Activated T-cell treated with anti-CD3 and anti-CD28 coated beads, Interleukin-2, amount 50 U/mL, for 1 hour (primary cell): ENCODE measurements around the gene ANXA6.

Experiments
- DNase-seq: peaks from one replicate; pipeline ENCODE4 v3.0.0-alpha.2; 2020

The ANXA6 gene

DNA sequence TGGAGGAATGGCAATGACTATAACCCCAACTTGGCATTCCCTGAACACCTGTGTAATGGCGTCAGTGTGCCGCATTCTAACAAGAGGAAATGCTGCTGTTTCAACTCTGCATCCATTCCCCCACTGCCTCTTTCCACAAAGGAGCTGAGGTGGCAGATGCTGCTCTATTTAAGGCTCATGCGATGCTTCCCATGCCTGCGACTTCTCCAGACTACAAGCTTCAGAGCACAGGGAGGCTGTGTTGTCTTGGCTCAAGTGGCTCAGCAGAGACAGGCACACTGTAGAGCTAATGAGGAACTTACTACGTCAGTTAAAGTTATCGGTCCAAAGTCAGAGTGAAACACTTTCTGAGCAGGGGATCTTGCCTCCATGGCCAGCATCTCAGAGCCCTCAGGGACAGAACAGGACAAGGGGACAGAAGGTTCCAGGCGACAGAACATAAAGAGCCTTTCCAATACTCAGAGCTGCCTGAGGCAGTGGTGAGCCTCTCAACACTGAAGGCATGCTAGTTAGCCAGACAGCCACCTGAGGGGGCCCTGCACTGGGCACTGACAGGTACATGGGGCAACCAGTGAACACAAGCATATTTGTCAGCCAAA is 98.6 kb downstream of the ANXA6 start:
- DNase-seq = no peak

DNA sequence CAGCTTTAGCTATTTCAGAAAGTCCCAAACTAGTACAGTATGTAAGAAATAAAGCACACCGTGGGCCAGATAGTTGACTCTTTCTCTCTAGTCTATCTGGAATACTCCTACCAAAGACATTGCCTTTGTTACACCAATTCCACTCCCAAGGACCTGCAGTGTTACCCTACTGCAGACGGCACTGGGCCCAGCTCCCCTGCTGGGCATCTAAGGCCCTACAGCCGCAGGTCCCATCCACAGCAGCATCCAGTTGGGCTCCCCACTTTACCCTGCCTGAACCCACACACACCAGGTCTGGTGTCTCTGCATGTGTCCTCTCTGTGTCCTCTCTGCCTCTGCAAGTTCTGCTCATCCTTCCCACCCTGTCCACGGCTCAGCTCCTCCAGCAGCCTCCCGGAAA is 99.3 kb downstream of the ANXA6 start:
- no peak for DNase-seq

DNA sequence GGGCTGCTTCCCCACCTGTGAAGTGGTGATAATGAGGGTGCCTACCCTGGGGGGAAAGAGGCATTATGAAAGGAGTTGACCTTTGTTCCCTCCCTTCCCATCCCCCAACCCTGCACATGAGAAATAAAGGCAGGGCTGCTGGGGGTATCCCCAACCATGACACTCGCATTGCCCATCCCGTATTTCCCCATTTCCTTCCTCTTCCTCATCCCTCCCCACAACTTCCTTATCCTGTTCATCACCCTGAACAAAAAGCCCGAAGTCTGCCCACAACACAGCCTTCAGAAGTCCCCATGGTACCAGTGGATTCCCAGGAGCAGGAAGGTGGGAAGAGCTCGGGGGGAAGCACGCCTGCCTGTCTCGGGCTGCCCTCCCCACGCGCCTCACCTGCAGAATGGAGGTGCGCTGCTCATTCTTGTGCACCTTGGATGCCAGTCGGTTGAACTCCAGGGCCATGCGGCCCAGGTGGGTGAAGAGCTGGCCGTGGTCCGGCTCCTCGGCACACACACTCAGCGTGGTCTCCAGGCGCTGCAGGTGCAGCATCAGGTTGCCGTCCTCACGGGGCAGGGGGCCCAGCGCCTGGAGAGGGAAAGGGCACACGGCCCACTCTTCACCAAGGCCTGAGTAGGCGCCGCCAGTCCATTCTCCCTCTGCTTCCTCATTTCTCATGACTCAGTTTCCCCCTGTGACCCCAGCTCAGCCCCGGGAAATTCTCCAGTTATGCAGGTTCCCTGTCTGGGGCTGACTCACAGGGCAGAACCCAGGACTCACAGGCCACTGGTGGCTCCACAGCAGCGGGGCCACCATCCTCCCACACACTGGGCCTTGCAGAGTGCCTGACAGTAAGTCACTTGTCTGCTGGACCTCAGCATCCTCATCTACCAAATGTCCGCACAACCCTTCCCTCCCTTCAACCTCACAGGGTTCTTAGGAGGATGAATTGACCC is 100.9 kb downstream of the ANXA6 start:
- DNase-seq = no peak

DNA sequence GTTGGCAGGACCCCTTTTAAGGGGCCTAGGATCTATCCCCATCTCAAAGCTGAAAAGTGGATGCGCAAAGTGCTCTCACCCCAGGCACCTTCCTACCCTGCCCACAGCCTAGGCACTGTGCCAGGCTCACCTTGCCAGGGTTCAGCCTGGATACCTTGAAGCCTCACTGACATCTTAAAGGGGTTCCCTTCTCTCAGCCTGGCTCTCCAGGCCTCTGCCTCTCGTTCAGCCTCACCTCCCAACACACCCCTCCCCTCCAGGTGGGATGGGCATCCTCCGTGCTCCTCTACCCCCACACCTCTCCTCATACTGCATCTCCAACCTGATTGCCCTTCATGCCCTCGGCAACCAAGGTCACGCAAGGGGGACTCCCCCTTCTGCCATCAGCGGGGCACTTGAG is 102.2 kb downstream of the ANXA6 start:
- DNase-seq = no peak

DNA sequence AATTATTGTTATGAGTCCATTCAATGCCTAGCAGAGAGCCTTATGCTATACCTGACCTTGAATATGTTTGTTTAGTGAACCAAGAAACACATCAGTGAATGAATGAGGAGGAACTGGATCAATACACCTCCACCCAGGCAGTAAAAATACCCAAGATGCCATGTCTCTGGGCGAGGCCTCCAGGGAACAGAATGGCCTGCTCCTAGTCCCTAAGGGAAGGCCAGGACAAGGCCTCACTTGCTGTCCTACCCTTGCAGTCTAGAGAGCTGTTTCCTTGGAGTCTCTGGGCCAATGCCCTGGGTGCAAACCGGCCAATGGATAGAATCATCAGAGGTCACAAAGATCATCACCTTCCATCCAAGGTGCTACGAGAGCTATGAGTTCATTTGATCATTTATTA is 102.9 kb downstream of the ANXA6 start:
- no peak for DNase-seq

DNA sequence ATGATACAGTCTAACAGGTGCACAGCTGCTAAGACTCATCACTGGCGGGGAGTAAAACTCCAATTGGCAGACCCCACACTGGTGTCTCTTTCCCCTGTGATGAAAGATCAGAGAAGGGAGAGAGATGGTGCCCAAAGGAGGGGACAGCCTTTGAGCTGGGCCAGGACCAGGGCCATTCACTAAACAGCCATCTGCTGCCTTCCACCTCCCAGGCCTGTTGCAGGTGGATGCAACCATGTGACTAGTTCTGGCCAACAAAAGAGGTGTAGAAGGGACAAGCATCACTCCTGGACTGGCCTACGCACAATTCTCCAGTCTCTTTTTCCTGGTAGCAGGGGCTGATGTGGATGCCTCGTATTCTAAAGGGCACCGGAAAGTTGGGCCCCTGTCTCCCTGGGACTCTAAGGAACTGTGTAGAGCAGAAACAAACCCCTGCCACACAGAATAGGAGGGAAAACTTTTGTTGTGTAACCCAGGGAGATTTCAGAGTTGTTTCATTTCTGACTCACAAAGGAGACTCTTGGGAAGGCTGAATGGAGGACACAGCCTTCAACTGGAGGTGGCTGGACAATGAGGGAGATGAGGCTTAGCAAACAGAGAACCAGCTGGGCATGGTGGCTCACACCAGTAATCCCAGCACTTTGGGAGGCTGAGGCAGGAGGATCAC is 103.7 kb downstream of the ANXA6 start:
- no peak for DNase-seq

DNA sequence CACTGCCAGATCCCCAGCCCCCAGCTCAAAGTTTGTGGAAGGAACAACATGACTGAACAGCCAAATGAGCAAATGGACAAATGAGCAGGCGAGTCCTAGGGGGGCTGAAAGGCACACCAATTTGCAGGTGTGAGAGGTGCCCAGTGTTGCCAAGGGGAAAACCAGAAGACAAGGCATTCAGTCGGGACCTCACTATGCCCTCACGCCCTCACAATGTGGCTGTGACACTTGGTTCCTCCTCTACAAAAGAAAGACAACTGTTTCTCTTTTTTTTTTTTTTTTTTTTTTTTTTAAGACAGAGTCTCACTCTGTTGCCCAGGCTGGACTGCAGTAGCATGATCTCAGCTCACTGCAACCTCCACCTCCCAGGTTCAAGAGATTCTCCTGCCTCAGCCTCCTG is 104.7 kb downstream of the ANXA6 start:
- no peak for DNase-seq

DNA sequence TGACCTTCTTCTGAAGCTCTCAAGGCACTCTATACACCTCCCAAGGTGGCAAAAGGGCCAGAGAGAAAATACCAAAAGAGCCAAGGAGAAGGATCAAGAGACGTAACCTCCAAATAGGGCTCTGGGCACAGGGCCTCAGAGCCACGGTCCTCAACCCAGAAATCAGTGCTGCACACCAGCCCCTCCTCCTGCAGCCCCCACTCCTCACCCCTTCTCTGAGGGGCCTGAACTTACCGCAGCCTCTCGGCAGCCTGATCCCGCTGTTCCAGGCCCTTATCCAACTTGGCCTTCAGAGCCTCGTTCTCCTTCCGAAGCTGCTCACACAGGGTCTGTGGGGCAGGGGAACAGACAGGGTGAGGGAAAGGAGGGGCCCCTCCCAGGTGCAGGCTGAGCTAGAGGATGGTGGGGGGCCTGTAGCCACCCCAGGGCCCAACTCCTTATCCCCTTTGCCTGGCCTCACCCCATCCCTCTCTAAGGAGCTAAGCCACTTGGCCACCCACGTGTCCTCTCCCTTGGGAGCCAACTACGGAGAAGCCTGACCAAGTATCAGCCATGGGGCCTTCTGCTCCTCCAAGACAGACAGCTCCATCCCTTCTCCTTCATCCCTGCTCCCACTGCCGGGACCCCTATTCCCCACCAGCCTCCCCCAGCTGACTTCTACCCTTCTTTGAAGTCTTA is 105.5 kb downstream of the ANXA6 start:
- no peak for DNase-seq

DNA sequence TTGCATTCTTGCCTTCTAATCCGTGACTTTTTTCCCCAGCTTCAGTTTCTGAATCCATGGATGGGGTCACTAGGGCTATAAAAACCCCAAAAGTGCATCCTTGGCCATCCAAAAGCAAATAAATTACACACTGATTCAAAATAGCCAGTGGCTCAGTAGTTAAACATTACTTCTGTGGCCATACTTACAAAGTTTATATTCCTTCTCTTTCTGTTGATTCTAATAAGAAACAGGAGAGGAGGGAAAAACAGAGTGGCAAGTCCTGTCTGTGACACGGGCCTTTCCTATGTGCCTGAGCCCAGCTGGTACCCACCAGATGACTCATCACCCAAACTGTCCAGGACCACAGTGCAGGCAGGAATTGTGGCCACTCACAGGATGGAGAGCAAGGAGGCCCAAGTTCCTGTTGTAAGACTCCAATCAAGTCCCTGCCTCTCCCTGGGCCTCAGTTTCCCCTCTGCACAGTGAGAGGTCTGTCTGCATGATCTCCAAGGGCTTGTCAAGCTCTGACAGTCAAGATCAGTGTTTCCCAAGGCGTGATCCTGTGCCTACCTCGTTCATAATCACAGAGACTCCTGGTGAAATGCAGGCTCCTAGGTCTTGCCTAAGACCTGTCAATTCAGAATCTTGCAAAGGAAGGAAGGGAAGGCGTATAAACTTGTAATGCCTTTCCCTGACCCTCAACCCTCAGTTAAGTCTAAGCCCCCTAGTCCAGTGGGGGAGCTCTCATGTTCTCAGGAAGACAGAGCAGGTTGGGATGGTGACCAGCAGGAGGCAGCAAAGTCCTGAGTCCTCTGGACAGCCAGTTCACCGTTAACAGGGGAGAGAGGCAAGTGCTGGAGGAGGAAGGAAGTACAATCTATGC is 106.3 kb downstream of the ANXA6 start:
- peak; percentile 75 for DNase-seq
